ENCODE results near the gene RBMS3. TPM values are rescaled to one million over a fixed set of nuclear protein-coding genes. Genes with fewer than 3 reads are reported as not detected.
"Not testable (repeated sequence)": the region's sequence is repeated elsewhere in the genome, so short reads cannot be mapped to it uniquely, and the experiment has no call there.

RBMS3 gene
- total RNA-seq, 1 experiment from 2014 or later: 7.4 TPM

- H3K4me1 Mint-ChIP-seq (ENCODE audit: low read depth, unreplicated experiment): peaks cover 10% of the 10 kb centered on the region
- TF ChIP-seq, protein P1, sequence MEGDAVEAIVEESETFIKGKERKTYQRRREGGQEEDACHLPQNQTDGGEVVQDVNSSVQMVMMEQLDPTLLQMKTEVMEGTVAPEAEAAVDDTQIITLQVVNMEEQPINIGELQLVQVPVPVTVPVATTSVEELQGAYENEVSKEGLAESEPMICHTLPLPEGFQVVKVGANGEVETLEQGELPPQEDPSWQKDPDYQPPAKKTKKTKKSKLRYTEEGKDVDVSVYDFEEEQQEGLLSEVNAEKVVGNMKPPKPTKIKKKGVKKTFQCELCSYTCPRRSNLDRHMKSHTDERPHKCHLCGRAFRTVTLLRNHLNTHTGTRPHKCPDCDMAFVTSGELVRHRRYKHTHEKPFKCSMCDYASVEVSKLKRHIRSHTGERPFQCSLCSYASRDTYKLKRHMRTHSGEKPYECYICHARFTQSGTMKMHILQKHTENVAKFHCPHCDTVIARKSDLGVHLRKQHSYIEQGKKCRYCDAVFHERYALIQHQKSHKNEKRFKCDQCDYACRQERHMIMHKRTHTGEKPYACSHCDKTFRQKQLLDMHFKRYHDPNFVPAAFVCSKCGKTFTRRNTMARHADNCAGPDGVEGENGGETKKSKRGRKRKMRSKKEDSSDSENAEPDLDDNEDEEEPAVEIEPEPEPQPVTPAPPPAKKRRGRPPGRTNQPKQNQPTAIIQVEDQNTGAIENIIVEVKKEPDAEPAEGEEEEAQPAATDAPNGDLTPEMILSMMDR (IDR thresholded peaks at IDR 0.05; ENCODE audit: insufficient read depth in 1 of 2, low read depth in 1 of 2, low read length in 1 of 2, severe bottlenecking in 1 of 2, unreplicated experiment in 1 of 2): no peak
- H3K36me3 Mint-ChIP-seq (ENCODE audit: insufficient read depth, unreplicated experiment): no peaks in the 10 kb centered on the region
- ChIA-PET POLR2A (no interaction called here), CTCF (no interaction called here)
- no TSS peak for BruUV-seq (replicated peaks)
- H3K4me3 Mint-ChIP-seq (ENCODE audit: unreplicated experiment): no peak overlapping the region
- Histone ChIP-seq H3K4me1 (no peaks in the 10 kb centered on the region), H3K9me3 (no peaks in the 10 kb centered on the region), H3K4me3 (ENCODE audit: low read depth, low read length) (no peak overlapping the region), H3K27me3 (replicated peaks; ENCODE audit: control insufficient read depth, insufficient read depth, low read length) (no peaks in the 10 kb centered on the region), H3K36me3 (ENCODE audit: control insufficient read depth, insufficient read depth, low read length) (no peaks in the 10 kb centered on the region)
- H3K9me3 Mint-ChIP-seq (ENCODE audit: unreplicated experiment): no peaks in the 10 kb centered on the region
- no peak overlapping the region for H3K27ac Mint-ChIP-seq (ENCODE audit: unreplicated experiment)
- intact Hi-C loops (cut with micrococcal nuclease; ENCODE audit: unreplicated experiment): no loop called here
- DNase-seq: no peak
- peaks cover 3% of the 10 kb centered on the region for H3K27me3 Mint-ChIP-seq (ENCODE audit: insufficient read depth, unreplicated experiment)
These were observed 43.3 kb downstream of the RBMS3 start for GRCh38 chr3:29324180-29324651.

DNA sequence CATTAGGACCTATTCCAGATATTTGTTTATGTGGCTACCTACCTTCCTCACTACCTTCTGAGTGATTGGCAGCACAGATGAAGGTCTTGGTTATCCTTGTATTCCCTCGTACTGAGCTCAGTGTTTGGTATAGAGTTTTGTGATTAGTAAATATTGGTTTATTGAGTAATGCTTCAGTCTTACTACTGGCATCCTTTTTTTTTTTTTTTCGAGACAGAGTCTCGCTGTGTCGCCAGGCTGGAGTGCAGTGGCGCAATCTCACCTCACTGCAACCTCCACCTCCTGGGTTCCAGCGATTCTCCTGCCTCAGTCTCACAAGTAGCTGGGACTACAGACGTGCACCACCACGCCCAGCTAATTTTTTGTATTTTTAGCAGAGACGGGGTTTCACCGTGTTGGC is 45.7 kb downstream of the RBMS3 start:
- BruUV-seq (replicated peaks); intact Hi-C loops (cut with micrococcal nuclease; ENCODE audit: unreplicated experiment); H3K9me3 ChIP-seq; H3K36me3 Mint-ChIP-seq (ENCODE audit: insufficient read depth, unreplicated experiment); H3K27me3 Mint-ChIP-seq (ENCODE audit: insufficient read depth, unreplicated experiment); H3K27ac Mint-ChIP-seq (ENCODE audit: unreplicated experiment); H3K4me3 Mint-ChIP-seq (ENCODE audit: unreplicated experiment); H3K36me3 ChIP-seq (ENCODE audit: control insufficient read depth, insufficient read depth, low read length); POLR2A ChIA-PET; H3K9me3 Mint-ChIP-seq (ENCODE audit: unreplicated experiment); CTCF ChIA-PET; H3K4me3 ChIP-seq (ENCODE audit: low read depth, low read length); H3K27me3 ChIP-seq (replicated peaks; ENCODE audit: control insufficient read depth, insufficient read depth, low read length); H3K4me1 Mint-ChIP-seq (ENCODE audit: low read depth, unreplicated experiment); DNase-seq; H3K4me1 ChIP-seq: not testable (repeated sequence)

- no TSS peak for BruUV-seq (replicated peaks)
- H3K4me3 ChIP-seq (ENCODE audit: low read depth, low read length): no peak overlapping the region
- no peaks in the 10 kb centered on the region for H3K9me3 ChIP-seq
- Mint-ChIP-seq H3K27ac (ENCODE audit: unreplicated experiment) (no peak overlapping the region), H3K27me3 (ENCODE audit: insufficient read depth, unreplicated experiment) (no peaks in the 10 kb centered on the region), H3K9me3 (ENCODE audit: unreplicated experiment) (no peaks in the 10 kb centered on the region), H3K4me1 (ENCODE audit: low read depth, unreplicated experiment) (peaks cover 7% of the 10 kb centered on the region), H3K36me3 (ENCODE audit: insufficient read depth, unreplicated experiment) (no peaks in the 10 kb centered on the region), H3K4me3 (ENCODE audit: unreplicated experiment) (no peak overlapping the region)
- DNase-seq: no peak
- ChIA-PET POLR2A (no interaction called here), CTCF (no interaction called here)
- TF ChIP-seq, protein P1 (IDR thresholded peaks at IDR 0.05; ENCODE audit: insufficient read depth in 1 of 2, low read depth in 1 of 2, low read length in 1 of 2, severe bottlenecking in 1 of 2, unreplicated experiment in 1 of 2): no peak
- no peaks in the 10 kb centered on the region for H3K4me1 ChIP-seq
- H3K36me3 ChIP-seq (ENCODE audit: control insufficient read depth, insufficient read depth, low read length): no peaks in the 10 kb centered on the region
- intact Hi-C loops (cut with micrococcal nuclease; ENCODE audit: unreplicated experiment): no loop called here
- no peaks in the 10 kb centered on the region for H3K27me3 ChIP-seq (replicated peaks; ENCODE audit: control insufficient read depth, insufficient read depth, low read length)
These were observed 49.4 kb downstream of the RBMS3 start for GRCh38 chr3:29329986-29330890.

All from Caco-2 (cell line).